GM21786 (cell line): Measurements from ENCODE around the gene CYBA.

ENCODE experiments used
- ATAC-seq: cut with Tn5 transposase; IDR thresholded peaks from one replicate; pipeline ENCODE4 v1.9.1; 2021; ENCODE audit not compliant: unreplicated experiment

Gene CYBA

DNA sequence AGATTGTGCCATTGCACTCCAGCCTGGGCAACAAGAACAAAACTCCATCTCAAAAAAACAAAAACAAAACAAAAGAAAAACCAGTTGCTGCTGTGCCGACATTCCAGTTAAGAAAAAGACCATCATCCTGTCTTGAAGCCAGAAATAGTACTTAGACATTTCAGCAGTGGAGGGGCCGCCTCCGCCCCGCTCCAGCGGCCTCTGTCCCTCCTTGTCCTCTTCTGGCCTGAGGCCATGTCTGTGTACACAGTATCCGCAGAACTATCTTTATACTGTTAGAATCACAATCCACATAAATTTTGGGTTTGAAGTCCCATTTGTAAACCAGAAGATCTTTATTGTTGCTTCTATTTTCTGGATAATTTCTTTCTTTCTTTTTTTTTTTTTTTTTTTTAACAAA lies 55.8 kb downstream of the CYBA start:
- ATAC-seq, result no peak

DNA sequence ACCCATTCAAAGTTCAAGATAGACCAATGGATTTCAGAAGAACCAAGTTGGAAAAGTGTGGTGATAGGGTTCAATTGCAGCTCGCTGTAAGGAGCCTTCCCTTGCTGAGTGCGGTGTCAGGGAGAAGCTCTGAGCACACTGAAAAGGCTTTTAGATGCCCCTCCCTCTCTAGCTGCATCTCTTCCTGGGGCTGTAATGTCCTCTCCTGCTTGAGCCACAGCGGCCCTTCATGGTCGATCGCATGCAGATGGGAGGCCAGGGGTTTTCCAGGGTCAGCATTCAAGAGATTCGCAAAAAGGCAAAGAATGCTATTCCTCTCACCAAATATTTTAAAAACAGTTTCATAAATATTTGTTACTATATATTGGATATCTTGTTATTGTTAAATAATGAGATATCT lies 56.9 kb downstream of the CYBA start:
- no peak for ATAC-seq

DNA sequence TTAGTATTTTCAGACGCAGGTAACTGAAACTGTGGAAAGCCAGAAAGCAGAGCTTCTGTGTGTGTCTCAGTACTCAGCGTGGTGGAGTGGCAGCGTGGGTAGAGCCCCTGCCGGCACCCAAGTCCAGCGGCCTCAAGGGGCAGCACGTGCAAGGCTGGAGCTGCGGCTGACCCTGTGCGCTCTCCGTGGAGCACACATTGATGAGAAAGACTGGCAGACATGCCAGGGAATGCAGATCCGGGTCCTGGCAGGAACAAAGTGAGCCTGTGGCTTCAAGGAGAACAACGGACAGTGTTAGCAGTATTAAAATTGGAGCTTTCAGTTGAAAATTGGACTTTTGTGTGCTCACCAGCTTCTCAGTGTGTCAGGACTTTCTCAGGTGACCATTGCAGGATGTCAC lies 57.4 kb downstream of the CYBA start:
- ATAC-seq, result no peak
